Daoy (cell line): ENCODE data around the gene VPS41. TPM values are rescaled to one million over a fixed set of nuclear protein-coding genes. Genes with fewer than 3 reads are reported as not detected.
"Not testable (repeated sequence)": the region's sequence is repeated elsewhere in the genome, so short reads cannot be mapped to it uniquely, and the experiment has no call there.

Experiments
- DNase-seq: peaks from one replicate; pipeline ENCODE4 v3.0.0-alpha.2; 2015; ENCODE audit warnings: low read depth
- total RNA-seq: library from RNA; depleted of rRNA; stranded (reverse); fragments of >200 nt; shearing (Covaris generic); gene quantifications from 2 replicates; pipeline ENCODE4 v1.2.3, GENCODE V29; 2014; rRNA removed

The VPS41 gene
- total RNA-seq = 53.4 and 70.9 TPM in 2 replicates

- peak; percentile 88 for DNase-seq
These were observed at the start of gene VPS41 for GRCh38 chr7:38908759-38909335. Gene VPS41 (minus strand): TSS chr7:38909191. CDS start chr7:38909174, 17 bp downstream.

- no peak for DNase-seq
These were observed 46.9 kb upstream of the VPS41 start for GRCh38 chr7:38955892-38956291.

GRCh38 chr7:38953971-38954370, 45.0 kb upstream of the VPS41 start:
- DNase-seq = no peak

DNA sequence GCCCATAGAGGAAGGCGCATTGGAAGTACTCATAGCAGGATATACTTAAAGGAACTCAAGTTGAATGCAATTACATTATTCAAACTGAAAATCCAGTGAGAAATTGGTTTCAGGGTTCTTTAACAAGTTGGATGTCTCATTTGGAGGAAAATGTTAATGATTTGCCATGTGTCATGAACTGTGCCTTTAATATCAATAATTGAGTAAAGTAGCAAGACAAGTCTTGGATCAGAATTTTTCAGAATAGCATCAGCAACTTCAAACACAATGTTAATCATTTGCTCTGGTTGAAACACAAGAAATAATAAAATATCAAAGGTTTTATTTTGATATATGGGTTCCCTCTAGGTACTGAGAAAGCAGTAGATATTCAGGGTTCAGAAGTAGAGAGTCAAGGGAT, 44.2 kb upstream of the VPS41 start:
- DNase-seq = no peak

- DNase-seq = no peak
These were observed 42.2 kb upstream of the VPS41 start for GRCh38 chr7:38951213-38951612.

- peak; percentile 22 for DNase-seq
These were observed 41.3 kb upstream of the VPS41 start for GRCh38 chr7:38950309-38950708.

DNA sequence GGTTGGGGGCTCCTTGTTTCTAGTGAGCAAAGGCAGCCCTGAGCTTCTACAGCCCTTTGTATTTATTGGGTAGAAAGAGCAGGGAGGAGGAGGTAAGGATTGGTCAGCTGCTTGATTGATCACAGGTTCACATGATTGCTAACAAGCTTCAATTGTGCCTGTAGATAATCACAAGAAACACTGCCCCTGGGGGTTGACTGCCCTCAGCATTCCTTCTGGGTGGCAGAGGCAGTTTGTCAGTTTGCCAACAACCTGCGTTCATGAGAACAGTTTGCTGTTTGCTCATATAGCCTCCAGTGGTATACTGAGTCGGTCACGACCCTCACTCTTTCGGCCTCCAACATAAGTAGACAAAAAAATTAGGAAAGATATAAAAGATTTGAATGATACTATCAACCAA, 38.5 kb upstream of the VPS41 start:
- DNase-seq = not testable (repeated sequence)

GRCh38 chr7:38942431-38943051, 33.5 kb upstream of the VPS41 start:
- DNase-seq = no peak

DNA sequence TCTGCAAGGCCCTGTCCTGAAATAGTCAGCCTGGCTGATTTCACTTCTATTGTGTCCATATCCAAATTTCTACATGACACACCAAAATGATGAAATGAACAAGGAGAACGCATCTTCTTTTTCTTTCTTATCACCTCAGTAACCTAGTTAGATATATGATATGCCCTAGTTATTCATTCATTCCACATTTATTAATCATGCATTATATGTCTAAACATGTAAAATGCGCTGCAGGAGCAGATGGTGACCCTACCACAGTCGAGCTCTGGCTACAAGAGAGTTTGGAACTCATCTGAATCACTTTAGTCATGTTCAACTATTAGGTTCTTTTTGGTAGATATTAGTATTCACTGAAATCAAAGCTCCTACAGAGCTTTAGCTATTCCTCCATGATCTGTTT, 31.8 kb upstream of the VPS41 start:
- DNase-seq = no peak

- DNase-seq = no peak
These were observed 29.6 kb upstream of the VPS41 start for GRCh38 chr7:38938589-38938988.

DNA sequence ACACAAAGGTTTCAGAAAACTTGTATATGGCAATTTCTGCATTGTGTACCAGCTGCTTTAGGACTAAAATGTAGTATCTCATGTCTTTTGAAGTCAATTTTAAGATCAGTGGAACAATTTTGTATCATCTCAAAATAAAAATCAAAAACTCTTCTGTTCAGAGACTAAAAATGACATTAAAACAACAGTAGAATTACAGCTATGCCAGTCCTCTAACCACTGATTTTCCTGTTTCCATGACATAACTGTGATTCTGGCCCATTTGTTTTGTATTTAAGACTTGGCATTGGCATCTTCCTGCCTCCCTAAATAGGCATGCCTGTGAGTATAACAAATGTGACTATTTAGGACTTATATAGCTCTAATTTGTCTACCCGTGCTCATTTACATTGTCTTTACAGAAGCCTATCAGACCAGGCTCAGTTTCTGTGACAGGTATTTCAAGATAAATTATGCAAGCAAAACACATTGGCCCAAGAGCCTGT, 29.1 kb upstream of the VPS41 start:
- no peak for DNase-seq

DNA sequence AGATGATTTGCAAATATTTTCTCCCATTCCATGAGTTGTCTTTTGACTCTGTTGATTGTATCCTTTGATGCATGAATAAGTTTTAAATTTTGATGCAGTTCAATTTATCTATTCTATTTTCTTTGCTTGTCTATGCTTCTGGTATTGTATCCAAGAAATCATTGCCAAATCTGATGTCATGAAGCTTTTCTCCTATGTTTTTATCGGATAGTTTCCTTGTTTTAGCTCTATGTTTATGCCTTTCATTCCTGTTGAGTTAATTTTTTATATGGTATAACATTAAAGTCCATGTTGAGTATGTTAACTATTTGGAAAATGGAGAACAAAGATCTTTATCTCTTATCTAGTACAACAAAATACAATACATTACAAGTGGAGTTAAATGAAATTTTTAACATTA, 27.6 kb upstream of the VPS41 start:
- no peak for DNase-seq

DNA sequence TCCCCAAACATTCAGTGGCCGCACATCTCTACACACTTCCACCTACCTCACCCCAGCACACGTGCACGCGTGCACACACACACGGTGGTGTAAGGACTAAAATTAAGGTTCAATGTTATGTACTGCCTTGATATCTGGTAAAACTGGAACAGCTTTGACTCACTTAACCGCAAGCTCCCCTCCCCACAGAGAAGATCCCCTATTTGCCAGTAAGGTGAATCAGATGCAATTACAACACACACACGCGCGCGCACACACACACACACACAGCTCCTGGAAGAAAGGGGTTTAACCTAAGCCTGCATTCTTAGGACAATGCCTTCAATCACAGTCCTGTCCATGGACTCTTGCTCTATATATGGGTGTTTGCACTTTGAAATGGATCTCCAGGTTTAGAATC, 25.5 kb upstream of the VPS41 start:
- DNase-seq = peak; percentile 91

GRCh38 chr7:38934051-38934450, 25.1 kb upstream of the VPS41 start:
- peak; percentile 52 for DNase-seq

- peak; percentile 70 for DNase-seq
These were observed 23.6 kb upstream of the VPS41 start for GRCh38 chr7:38932509-38933168.

DNA sequence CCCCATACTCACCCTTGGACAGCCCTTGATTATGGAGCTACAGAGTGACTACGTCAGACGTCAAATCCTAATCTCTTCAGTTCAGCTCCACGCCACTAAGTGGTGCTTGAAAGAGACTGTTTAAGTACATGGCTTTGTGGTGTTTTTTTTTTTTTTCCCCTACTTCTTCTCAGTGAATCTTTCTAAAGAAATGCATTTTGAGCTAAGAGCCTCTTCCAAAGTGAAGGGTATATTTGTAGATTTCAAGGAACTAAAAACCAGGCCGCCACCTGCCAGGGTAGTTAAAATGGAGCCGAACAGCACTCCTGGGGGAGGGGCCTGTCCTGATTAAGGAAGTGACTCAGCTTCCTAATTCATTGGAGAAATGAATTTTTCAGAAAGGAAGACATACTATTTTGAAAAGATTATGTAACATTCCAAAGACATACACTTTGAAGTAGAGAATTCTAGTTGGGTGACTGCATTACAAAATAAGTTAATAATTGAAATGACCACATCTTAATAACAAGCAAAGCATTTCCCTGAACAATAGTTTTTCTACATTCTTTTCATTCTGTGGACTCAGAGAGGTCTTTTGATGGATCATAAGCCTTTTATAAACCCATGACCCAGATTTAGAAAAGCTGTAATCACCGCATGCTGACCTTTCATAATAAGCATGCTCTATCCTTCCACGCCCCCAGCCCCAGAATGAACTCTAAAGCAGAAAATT, 20.6 kb upstream of the VPS41 start:
- peak; percentile 25 for DNase-seq

GRCh38 chr7:38928506-38928905, 19.5 kb upstream of the VPS41 start:
- DNase-seq = no peak

DNA sequence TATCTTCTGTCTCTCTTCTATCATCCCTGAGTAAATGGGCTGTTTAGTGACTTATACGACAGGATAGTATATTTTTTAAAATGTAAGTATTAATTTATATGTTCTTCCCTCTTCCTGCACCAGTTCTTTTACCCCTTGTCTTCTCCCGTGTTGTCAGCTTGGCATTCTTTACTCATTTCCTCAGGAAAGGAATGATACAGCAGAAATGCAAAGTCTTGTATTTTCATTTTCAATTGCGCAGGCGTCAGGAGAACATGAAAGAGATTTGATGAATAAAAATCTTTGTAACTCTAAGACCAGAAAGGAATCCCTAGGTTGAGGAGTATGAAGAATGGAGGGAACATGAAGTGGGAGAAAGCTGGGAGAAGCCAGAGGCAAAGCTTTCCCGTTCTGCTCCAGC, 18.8 kb upstream of the VPS41 start:
- no peak for DNase-seq

DNA sequence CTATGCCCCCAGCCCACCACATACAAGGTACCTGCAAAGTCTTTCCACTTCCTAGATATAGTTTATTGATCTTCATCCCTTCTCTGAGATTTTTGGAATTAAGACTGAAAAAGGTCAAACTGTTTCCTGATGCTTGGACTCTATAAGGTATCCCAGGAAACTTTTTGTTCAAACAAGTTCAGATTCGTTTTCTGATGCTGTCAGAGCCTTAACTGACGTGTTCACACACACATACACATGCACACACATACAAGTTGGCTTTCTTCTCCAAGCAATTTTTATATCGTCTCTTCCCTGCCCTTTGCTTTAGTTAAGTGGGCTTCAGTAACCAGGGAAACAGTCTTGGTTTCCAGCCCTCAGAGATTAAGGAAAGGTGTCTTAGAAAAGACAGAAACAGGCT, 11.7 kb upstream of the VPS41 start:
- no peak for DNase-seq

DNA sequence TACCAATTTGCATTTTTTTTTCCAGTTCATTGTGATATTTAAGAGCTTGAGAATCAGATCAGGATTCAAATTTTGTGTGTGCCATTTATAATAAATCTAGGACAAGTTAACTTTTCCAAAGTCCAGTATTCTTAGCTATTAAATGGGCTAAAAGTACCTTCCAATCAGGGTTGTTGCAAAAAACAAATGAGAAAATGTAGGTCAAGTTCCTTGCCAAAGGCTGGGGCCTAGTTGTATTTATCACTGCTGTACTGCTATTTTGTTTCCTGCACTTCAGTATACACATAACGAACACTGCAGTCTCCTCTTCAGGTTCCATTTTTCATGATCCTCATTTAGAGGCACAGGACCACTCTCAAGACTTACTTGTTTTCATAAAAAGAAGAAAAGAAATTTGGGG, 7.4 kb upstream of the VPS41 start:
- no peak for DNase-seq

DNA sequence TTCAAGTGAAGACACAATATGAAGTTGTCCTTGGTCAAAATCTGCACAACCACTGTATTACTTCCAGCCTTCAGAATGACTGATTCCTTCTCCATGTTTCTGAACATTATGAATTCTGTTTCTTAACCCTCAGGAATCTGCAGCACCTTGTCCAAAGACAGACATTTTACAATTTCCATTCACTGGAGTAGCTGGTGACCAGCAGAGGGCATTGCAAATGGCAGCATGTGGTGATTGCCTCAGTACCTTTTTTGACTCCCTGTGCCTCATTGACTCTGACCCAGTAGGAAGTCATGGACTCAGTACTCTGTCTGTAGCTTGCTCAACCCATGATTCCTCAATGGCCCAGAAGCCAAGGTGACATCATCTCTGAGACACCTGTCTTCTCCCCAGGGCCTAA, 879 bp upstream of the VPS41 start:
- DNase-seq = no peak

DNA sequence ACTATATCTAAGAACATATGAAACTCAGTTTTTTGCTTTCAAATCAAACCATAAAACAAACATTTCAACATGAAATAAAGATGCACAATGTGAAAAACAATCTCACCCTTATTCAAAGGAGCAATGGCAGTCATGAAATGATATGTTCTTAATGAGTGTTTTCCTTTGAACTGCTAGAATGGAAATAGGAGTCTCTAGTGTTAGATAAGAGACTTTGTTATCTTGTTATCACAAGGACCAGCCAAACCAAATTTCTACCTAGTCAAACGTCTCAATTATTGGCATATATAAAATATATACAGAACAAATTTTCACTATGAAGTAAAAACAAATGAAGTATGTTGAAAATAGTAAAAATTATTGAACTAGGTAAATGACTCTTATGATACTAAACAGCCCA, 1.2 kb downstream of the VPS41 start:
- no peak for DNase-seq

DNA sequence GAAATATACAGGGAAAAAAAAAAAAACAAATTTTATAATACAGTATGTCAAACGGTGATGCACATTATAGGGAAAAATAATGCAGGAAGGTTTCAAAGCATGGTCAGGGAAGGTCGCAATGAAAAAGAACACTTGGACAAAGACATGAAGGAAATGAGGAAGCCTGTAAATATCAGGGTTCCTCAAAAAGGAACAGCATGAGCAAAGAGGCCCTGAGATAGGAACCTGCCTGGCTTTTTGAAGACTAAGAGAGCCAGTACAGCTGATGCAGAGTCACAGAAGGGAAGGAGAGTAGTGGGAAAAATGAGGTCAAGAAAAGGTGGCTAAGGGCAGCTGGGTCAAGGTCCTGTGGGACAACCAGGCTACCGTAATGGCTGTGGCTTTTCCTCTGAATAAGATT, 1.9 kb downstream of the VPS41 start:
- no peak for DNase-seq
